PC-3 (cell line): Measurements from ENCODE around the gene SINHCAF.

Experiments used
- EZH2 ChIP-seq: fragments of 300-600 bp; sonication (generic); IDR thresholded peaks from one replicate; pipeline ENCODE4 v1.6.1; 2017; ENCODE audit warnings: antibody characterized with exemption, mild to moderate bottlenecking, low read length; ENCODE audit not compliant: unreplicated experiment
- TF ChIP-seq, protein P1 (sequence below): fragments of 300-600 bp; sonication (generic); conservative IDR thresholded peaks from 2 replicates; pipeline ENCODE4 v1.5.1; 2017; ENCODE audit warnings: antibody characterized with exemption, low read depth, mild to moderate bottlenecking, low read length

DNA sequence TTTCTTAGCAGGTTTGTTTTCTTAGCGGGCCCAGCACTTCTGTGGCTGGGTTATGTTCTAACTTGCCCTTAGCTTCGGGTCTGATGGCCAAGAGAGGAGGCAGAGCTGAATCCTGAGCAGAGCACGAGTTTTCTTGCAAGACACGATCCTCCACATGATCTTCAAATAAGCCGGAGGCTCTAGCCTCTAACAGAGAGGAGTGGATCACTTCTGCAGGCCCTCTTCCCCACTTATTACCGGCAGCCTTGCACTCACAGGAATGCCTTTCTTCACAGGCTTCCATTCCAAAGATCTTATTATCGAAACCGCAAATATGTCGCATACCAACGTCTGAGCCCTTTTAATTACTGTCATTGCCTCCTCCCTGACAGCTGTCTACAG, 79.5 kb downstream of the SINHCAF start:
- TF ChIP-seq, protein P1, sequence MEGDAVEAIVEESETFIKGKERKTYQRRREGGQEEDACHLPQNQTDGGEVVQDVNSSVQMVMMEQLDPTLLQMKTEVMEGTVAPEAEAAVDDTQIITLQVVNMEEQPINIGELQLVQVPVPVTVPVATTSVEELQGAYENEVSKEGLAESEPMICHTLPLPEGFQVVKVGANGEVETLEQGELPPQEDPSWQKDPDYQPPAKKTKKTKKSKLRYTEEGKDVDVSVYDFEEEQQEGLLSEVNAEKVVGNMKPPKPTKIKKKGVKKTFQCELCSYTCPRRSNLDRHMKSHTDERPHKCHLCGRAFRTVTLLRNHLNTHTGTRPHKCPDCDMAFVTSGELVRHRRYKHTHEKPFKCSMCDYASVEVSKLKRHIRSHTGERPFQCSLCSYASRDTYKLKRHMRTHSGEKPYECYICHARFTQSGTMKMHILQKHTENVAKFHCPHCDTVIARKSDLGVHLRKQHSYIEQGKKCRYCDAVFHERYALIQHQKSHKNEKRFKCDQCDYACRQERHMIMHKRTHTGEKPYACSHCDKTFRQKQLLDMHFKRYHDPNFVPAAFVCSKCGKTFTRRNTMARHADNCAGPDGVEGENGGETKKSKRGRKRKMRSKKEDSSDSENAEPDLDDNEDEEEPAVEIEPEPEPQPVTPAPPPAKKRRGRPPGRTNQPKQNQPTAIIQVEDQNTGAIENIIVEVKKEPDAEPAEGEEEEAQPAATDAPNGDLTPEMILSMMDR, result no peak
- no peak for TF ChIP-seq EZH2
